GM12878 (cell line): ENCODE measurements around the gene PAEP. TPM values are rescaled to one million over a fixed set of nuclear protein-coding genes. Genes with fewer than 3 reads are reported as not detected.

Source experiments
- ATAC-seq: fragments of 200-7000 bp; cut with Tn5 transposase; 3 replicates; pipeline ENCODE4 v1.9.1; 2020; ENCODE audit warnings: mild to moderate bottlenecking, moderate library complexity
- Bru-seq: library from RNA; stranded (reverse); fragments of 400-500 nt; gene quantifications from one replicate; lab custom pipeline; 2021; lab: Mats Ljungman, UMichigan
- BruChase-seq, 2 experiments: library from RNA; stranded (reverse); fragments of 400-500 nt; gene quantifications; one replicate each; lab custom pipeline; 2021; lab: Mats Ljungman, UMichigan
- BruUV-seq: library from RNA; stranded (reverse); fragments of 400-500 nt; replicated peaks from 2 replicates; lab custom pipeline; 2021; lab: Mats Ljungman, UMichigan
- CTCF ChIA-PET: fragments of 300-600 bp; sonication (Branson Sonifier 250); formaldehyde crosslinking; extraction: SDS; loops from one replicate; lab custom pipeline; 2021; ENCODE audit warnings: inconsistent platforms; lab: Yijun Ruan, JAX
- POLR2A ChIA-PET: fragments of 350-600 bp; formaldehyde crosslinking; extraction: SDS; loops from one replicate; lab custom pipeline; 2021; ENCODE audit warnings: inconsistent platforms; lab: Charles Lee
- RAD21 ChIA-PET: fragments of 300-600 bp; sonication (Branson Sonifier 250); formaldehyde crosslinking; loops from one replicate; lab custom pipeline; 2023; ENCODE audit warnings: antibody characterized with exemption; ENCODE audit not compliant: unreplicated experiment; lab: Charles Lee
- SMC1A ChIA-PET: fragments of 300-600 bp; sonication (Branson Sonifier 250); formaldehyde crosslinking; loops from one replicate; lab custom pipeline; 2023; ENCODE audit not compliant: unreplicated experiment, uncharacterized antibody; lab: Charles Lee
- DNase-seq: peaks from one replicate; pipeline ENCODE4 v3.0.0-alpha.2; 2011; ENCODE audit warnings: low read depth, low spot score
- FAIRE-seq: peaks from 3 replicates; lab custom pipeline; 2011; peaks lifted over from hg19 to GRCh38; lab: Jason Lieb, UNC
- H2AFZ ChIP-seq: 2 replicates; pipeline ENCODE4 v1.6.0; 2011; ENCODE audit warnings: low read depth, low read length, control low read depth; ENCODE audit not compliant: control insufficient read depth
- H3K27ac ChIP-seq: 2 replicates; pipeline ENCODE4 v1.5.1; 2011; ENCODE audit warnings: control low read depth; ENCODE audit not compliant: control insufficient read depth, insufficient read depth
- H3K27me3 ChIP-seq, 2 experiments: replicated peaks in 1 of 2; 2 replicates each; pipeline versions ENCODE4 v1.6.0 to v1.6.1; 2011; ENCODE audit warnings: low read length in 1 of 2; ENCODE audit not compliant: control insufficient read depth in 2 of 2, insufficient read depth in 2 of 2
- H3K36me3 ChIP-seq, 2 experiments: 2 replicates each; pipeline ENCODE4 v1.5.1; 2011; ENCODE audit warnings: low read length in 1 of 2; ENCODE audit not compliant: control insufficient read depth in 2 of 2, insufficient read depth in 2 of 2
- H3K4me1 ChIP-seq: 2 replicates; pipeline ENCODE4 v1.6.1; 2011; ENCODE audit warnings: mild to moderate bottlenecking, low read length, moderate library complexity, mixed read lengths; ENCODE audit not compliant: control insufficient read depth, insufficient read depth
- H3K4me2 ChIP-seq: 2 replicates; pipeline ENCODE4 v1.6.0; 2011; ENCODE audit warnings: control low read depth; ENCODE audit not compliant: control insufficient read depth, insufficient read depth
- H3K4me3 ChIP-seq: fragments of 200-600 bp; sonication (generic); 2 replicates; pipeline ENCODE4 v1.5.1; 2016
- H3K79me2 ChIP-seq: 2 replicates; pipeline ENCODE4 v1.6.0; 2011; ENCODE audit warnings: low read length; ENCODE audit not compliant: control insufficient read depth, insufficient read depth
- H3K9ac ChIP-seq: 2 replicates; pipeline ENCODE4 v1.8.0; 2011; ENCODE audit warnings: low read length, control low read depth, mixed read lengths; ENCODE audit not compliant: control insufficient read depth, insufficient read depth
- H3K9me3 ChIP-seq: replicated peaks from 3 replicates; pipeline ENCODE4 v1.5.1; 2011; ENCODE audit warnings: mild to moderate bottlenecking, low read length; ENCODE audit not compliant: control insufficient read depth, insufficient read depth
- H4K20me1 ChIP-seq: 2 replicates; pipeline ENCODE4 v1.6.0; 2011; ENCODE audit not compliant: control insufficient read depth, insufficient read depth
- CHD1 ChIP-seq: IDR thresholded peaks from 2 replicates; pipeline ENCODE4 v1.6.1; 2012; ENCODE audit warnings: low read depth, low read length, improper control_type of control experiment
- FOXM1 ChIP-seq: IDR thresholded peaks from 2 replicates; pipeline ENCODE4 v1.6.1; 2012; ENCODE audit warnings: low read depth, mild to moderate bottlenecking, inconsistent platforms, low read length, moderate library complexity
- HDAC2 ChIP-seq: fragments of 200-600 bp; sonication (generic); IDR thresholded peaks from 2 replicates; pipeline ENCODE4 v1.6.1; 2017
- KAT2A ChIP-seq: conservative IDR thresholded peaks from 2 replicates; pipeline ENCODE4 v1.6.1; 2011; ENCODE audit warnings: low read depth, low read length; ENCODE audit not compliant: control insufficient read depth
- LARP7 ChIP-seq: fragments of 450-650 bp; IDR thresholded peaks from 2 replicates; pipeline ENCODE4 v1.6.1; 2017; ENCODE audit warnings: mild to moderate bottlenecking
- MYB ChIP-seq: fragments of 150-350 bp; IDR thresholded peaks from 2 replicates; pipeline ENCODE4 v1.6.1; 2014; ENCODE audit warnings: mild to moderate bottlenecking, low read depth, low read length, borderline replicate concordance
- NFYA ChIP-seq: IDR thresholded peaks from 2 replicates; pipeline ENCODE4 v1.6.1; 2011; ENCODE audit warnings: low read depth, mild to moderate bottlenecking, low read length, improper control_type of control experiment, borderline replicate concordance
- RCOR1 ChIP-seq: conservative IDR thresholded peaks from 2 replicates; pipeline ENCODE4 v1.6.1; 2012; ENCODE audit warnings: low read depth, low read length, improper control_type of control experiment
- TBL1XR1 ChIP-seq: IDR thresholded peaks from 2 replicates; pipeline ENCODE4 v1.6.1; 2012; ENCODE audit warnings: low read depth, low read length, improper control_type of control experiment
- ZNF217 ChIP-seq: fragments of 450-650 bp; IDR thresholded peaks from 2 replicates; pipeline ENCODE4 v1.6.1; 2017; ENCODE audit warnings: antibody characterized with exemption, mild to moderate bottlenecking
- ZNF384 ChIP-seq: IDR thresholded peaks from 2 replicates; pipeline ENCODE4 v1.6.1; 2012; ENCODE audit warnings: low read depth, mild to moderate bottlenecking, low read length, improper control_type of control experiment, borderline replicate concordance
- WGBS: methylation state at CpG from one replicate; pipeline ENCODE4 v1.1.6; 2016; ENCODE audit warnings: low lambda C conversion rate; ENCODE audit not compliant: insufficient replicate concordance, insufficient coverage; ENCODE audit errors: missing lambda C conversion rate; 5-methylcytosine and 5-hydroxymethylcytosine counted together
- in situ Hi-C: fragments of 300-500 bp; cut with MboI; formaldehyde crosslinking; loops from 9 replicates; pipeline ENCODE4 v1.14.3; 2018; ENCODE audit warnings: mixed read lengths
- intact Hi-C: fragments of 100-400 bp; cut with micrococcal nuclease; formaldehyde crosslinking; loops from one replicate; pipeline ENCODE4 v1.14.2; 2022; ENCODE audit not compliant: unreplicated experiment
- long read RNA-seq, 2 experiments: library from polyadenylated mRNA; unstranded; transcript quantifications; one replicate each; pipeline ENCODE4 v2.0.0, GENCODE V29; 2019 to 2020
- polyA minus RNA-seq, 3 experiments: library from RNA; depleted of rRNA, polyadenylated mRNA; stranded (reverse); fragments of >200 nt; gene quantifications; 2 replicates each; pipeline ENCODE4 v1.2.3, GENCODE V29; 2011
- polyA plus RNA-seq, 11 experiments: library from polyadenylated mRNA; depleted of rRNA in 4 of 11; unstranded in 6 of 11; stranded (reverse) in 5 of 11; fragments of >200 nt; fragmentation: Nextera tagmentation in 4 of 11; fragmentation: Illumina TruSeq in 1 of 11; extraction: Ambion mirVana in 4 of 11; extraction: Trizol in 1 of 11; gene quantifications; 1 replicate in 1 of 11; 2 replicates in 10 of 11; pipeline versions ENCODE4 v1.2.1 to v1.2.3, GENCODE V29; 2011 to 2016; ENCODE audit warnings: inconsistent platforms in 2 of 11, missing spikeins in 2 of 11, low read depth in 1 of 11
- total RNA-seq, 4 experiments: library from RNA; depleted of rRNA in 3 of 4; stranded (reverse); fragments of >200 nt in 3 of 4; fragmentation: Illumina TruSeq in 1 of 4; extraction: Trizol in 1 of 4; gene quantifications; 2 replicates each; pipeline versions ENCODE4 v1.2.1 to v1.2.3, GENCODE V29; 2013 to 2021
- TF ChIP-seq, protein P1 (sequence below): fragments of 450-650 bp; IDR thresholded peaks from 2 replicates; pipeline ENCODE4 v1.6.1; 2016; ENCODE audit warnings: mild to moderate bottlenecking, moderate library complexity, borderline replicate concordance
- TF ChIP-seq, protein P2 (sequence below): fragments of 450-650 bp; IDR thresholded peaks from 2 replicates; pipeline ENCODE4 v1.6.1; 2017; ENCODE audit warnings: mild to moderate bottlenecking, low read depth, inconsistent platforms; ENCODE audit not compliant: poor library complexity, severe bottlenecking
- TF ChIP-seq, protein P3 (sequence below): IDR thresholded peaks from 2 replicates; pipeline ENCODE4 v1.6.1; 2011; ENCODE audit warnings: low read depth, low read length, improper control_type of control experiment, borderline replicate concordance

PAEP gene
- total RNA-seq (2013; cell fraction: nucleolus; rRNA removed), result not detected in 2 replicates
- total RNA-seq (2014; rRNA removed) (not detected in 2 replicates), total RNA-seq (2014; rRNA removed; fragmentation: Illumina TruSeq; extraction: Trizol) (not detected in 2 replicates), total RNA-seq (2021) (not detected in 2 replicates), polyA plus RNA-seq (2011; rRNA removed) (not detected in 2 replicates), polyA plus RNA-seq (2014; fragmentation: Illumina TruSeq; extraction: Trizol) (not detected in 2 replicates), polyA plus RNA-seq (2014; fragmentation: Nextera tagmentation; extraction: Ambion mirVana) (not detected), polyA plus RNA-seq (2014; rRNA removed) (not detected in 2 replicates), polyA plus RNA-seq (2016; fragmentation: Nextera tagmentation; extraction: Ambion mirVana) (not detected), polyA minus RNA-seq (2011; rRNA and poly(A)+ RNA removed) (not detected in 2 replicates), Bru-seq, nascent RNA (not detected), BruChase-seq, experiment 1, labeled RNA remaining after a 6-hour chase (not detected), BruChase-seq, experiment 2, labeled RNA remaining after a 2-hour chase (not detected)
- polyA plus RNA-seq (2011; ENCODE audit: low read depth), result not detected
- not detected in 2 replicates for polyA plus RNA-seq (2011; cell fraction: cytosol; rRNA removed)
- not detected in 2 replicates for polyA plus RNA-seq (2011; cell fraction: nucleus; rRNA removed)
- not detected in 2 replicates for polyA plus RNA-seq (2012)
- not detected in 2 replicates for polyA minus RNA-seq (2011; cell fraction: cytosol; rRNA and poly(A)+ RNA removed)
- not detected in 2 replicates for polyA minus RNA-seq (2011; cell fraction: nucleus; rRNA and poly(A)+ RNA removed)
- long read RNA-seq, experiment 1, result 0 reads
- long read RNA-seq, experiment 2, result 0 reads

DNA sequence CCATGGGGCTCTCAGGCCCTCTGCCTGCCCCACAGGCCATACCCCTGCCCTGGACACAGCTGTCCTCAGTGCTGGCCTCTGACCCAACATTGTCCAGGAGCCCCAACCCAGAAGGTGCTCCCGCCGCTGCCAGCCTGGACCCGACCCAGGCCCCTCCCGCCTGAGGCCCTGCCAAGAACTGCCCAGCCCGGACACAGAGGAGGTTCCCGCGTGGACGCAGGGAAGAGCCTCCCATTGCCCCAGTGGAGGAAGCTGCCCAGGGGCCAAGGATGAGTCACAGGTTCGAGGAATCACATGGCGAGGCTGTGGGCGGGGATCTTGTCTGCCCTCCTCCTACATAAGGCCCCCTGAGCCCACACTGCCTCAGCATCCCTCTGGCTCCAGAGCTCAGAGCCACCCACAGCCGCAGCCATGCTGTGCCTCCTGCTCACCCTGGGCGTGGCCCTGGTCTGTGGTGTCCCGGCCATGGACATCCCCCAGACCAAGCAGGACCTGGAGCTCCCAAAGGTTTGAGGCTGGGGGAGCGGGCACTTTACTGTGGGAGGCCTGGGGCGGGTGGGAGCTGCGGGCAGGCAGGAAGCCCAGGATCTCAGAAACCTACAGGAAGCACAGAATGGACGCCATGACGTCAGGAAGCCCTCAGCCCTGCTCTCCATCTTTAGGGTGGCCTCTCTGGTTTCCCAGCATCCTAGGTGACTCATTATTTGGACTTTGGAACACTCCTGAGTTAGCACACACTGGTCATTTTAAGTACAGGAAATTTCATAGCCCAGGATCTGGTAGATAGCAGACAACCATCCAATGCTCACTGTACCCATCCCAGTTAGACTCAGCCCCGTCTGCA, at the start of gene PAEP:
TSS of gene PAEP (plus strand) at position 366 of the 844 bp plus-strand sequence.
- RAD21 ChIA-PET, result no interaction called here
- Histone ChIP-seq H3K36me3 (no peaks in the 10 kb centered on the region), H2AFZ (no peak within 1 kb of the TSS), H3K4me3 (no peak within 1 kb of the TSS), H3K9me3 (no peaks in the 10 kb centered on the region), H3K9ac (no peak within 1 kb of the TSS), H3K27me3 (no peaks in the 10 kb centered on the region; a peak in 1 of 4 replicates), H3K79me2 (no peaks in the 10 kb centered on the region), H3K4me1 (no peaks in the 10 kb centered on the region), H4K20me1 (no peaks in the 10 kb centered on the region), H3K27ac (no peak within 1 kb of the TSS), H3K4me2 (no peak within 1 kb of the TSS)
- WGBS, result 40% methylated on average over 18 of the region's 20 CpGs
- FAIRE-seq, result no peak
- CTCF ChIA-PET, result no interaction called here
- SMC1A ChIA-PET, result no interaction called here
- in situ Hi-C loops, result no loop called here
- BruUV-seq, result no TSS peak
- no peak for DNase-seq
- TF ChIP-seq, protein P1, sequence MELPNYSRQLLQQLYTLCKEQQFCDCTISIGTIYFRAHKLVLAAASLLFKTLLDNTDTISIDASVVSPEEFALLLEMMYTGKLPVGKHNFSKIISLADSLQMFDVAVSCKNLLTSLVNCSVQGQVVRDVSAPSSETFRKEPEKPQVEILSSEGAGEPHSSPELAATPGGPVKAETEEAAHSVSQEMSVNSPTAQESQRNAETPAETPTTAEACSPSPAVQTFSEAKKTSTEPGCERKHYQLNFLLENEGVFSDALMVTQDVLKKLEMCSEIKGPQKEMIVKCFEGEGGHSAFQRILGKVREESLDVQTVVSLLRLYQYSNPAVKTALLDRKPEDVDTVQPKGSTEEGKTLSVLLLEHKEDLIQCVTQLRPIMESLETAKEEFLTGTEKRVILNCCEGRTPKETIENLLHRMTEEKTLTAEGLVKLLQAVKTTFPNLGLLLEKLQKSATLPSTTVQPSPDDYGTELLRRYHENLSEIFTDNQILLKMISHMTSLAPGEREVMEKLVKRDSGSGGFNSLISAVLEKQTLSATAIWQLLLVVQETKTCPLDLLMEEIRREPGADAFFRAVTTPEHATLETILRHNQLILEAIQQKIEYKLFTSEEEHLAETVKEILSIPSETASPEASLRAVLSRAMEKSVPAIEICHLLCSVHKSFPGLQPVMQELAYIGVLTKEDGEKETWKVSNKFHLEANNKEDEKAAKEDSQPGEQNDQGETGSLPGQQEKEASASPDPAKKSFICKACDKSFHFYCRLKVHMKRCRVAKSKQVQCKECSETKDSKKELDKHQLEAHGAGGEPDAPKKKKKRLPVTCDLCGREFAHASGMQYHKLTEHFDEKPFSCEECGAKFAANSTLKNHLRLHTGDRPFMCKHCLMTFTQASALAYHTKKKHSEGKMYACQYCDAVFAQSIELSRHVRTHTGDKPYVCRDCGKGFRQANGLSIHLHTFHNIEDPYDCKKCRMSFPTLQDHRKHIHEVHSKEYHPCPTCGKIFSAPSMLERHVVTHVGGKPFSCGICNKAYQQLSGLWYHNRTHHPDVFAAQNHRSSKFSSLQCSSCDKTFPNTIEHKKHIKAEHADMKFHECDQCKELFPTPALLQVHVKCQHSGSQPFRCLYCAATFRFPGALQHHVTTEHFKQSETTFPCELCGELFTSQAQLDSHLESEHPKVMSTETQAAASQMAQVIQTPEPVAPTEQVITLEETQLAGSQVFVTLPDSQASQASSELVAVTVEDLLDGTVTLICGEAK, result no peak
- TF ChIP-seq, protein P2, sequence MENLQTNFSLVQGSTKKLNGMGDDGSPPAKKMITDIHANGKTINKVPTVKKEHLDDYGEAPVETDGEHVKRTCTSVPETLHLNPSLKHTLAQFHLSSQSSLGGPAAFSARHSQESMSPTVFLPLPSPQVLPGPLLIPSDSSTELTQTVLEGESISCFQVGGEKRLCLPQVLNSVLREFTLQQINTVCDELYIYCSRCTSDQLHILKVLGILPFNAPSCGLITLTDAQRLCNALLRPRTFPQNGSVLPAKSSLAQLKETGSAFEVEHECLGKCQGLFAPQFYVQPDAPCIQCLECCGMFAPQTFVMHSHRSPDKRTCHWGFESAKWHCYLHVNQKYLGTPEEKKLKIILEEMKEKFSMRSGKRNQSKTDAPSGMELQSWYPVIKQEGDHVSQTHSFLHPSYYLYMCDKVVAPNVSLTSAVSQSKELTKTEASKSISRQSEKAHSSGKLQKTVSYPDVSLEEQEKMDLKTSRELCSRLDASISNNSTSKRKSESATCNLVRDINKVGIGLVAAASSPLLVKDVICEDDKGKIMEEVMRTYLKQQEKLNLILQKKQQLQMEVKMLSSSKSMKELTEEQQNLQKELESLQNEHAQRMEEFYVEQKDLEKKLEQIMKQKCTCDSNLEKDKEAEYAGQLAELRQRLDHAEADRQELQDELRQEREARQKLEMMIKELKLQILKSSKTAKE, result no peak
- TF ChIP-seq CHD1 (no peak), NFYA (no peak), RCOR1 (no peak), ZNF217 (no peak), ZNF384 (no peak), FOXM1 (no peak), HDAC2 (no peak), MYB (no peak), TBL1XR1 (no peak), LARP7 (no peak), KAT2A (no peak)
- TF ChIP-seq, protein P3, sequence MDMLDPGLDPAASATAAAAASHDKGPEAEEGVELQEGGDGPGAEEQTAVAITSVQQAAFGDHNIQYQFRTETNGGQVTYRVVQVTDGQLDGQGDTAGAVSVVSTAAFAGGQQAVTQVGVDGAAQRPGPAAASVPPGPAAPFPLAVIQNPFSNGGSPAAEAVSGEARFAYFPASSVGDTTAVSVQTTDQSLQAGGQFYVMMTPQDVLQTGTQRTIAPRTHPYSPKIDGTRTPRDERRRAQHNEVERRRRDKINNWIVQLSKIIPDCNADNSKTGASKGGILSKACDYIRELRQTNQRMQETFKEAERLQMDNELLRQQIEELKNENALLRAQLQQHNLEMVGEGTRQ, result no peak
- no peak for ATAC-seq
- intact Hi-C loops, result no loop called here
- POLR2A ChIA-PET, result no interaction called here
